GM21786 (cell line): Measurements from ENCODE around the gene SVBP.
"Not testable (repeated sequence)": the region's sequence is repeated elsewhere in the genome, so short reads cannot be mapped to it uniquely, and the experiment has no call there.

Source experiments
- ATAC-seq: cut with Tn5 transposase; IDR thresholded peaks from one replicate; pipeline ENCODE4 v1.9.1; 2021; ENCODE audit not compliant: unreplicated experiment

Gene SVBP

GRCh38 chr1:42841440-42842147 is 24.4 kb upstream of the SVBP start:
- no peak for ATAC-seq

GRCh38 chr1:42841010-42841409 is 23.8 kb upstream of the SVBP start:
- ATAC-seq = no peak

GRCh38 chr1:42838482-42839190 is 21.4 kb upstream of the SVBP start:
- ATAC-seq = no peak

GRCh38 chr1:42837709-42838108 is 20.5 kb upstream of the SVBP start:
- ATAC-seq = no peak

GRCh38 chr1:42835422-42835821 is 18.2 kb upstream of the SVBP start:
- no peak for ATAC-seq

GRCh38 chr1:42834803-42835202 is 17.6 kb upstream of the SVBP start:
- no peak for ATAC-seq

GRCh38 chr1:42833981-42834380 is 16.8 kb upstream of the SVBP start:
- no peak for ATAC-seq

GRCh38 chr1:42832641-42833240 is 15.5 kb upstream of the SVBP start:
- ATAC-seq = no peak

- no peak for ATAC-seq
These were observed 14.1 kb upstream of the SVBP start for GRCh38 chr1:42831273-42831672.

- no peak for ATAC-seq
These were observed 13.4 kb upstream of the SVBP start for GRCh38 chr1:42830631-42831030.

- no peak for ATAC-seq
These were observed 8.0 kb upstream of the SVBP start for GRCh38 chr1:42825036-42825851.

GRCh38 chr1:42824481-42825035 is 7.4 kb upstream of the SVBP start:
- ATAC-seq = no peak

- no peak for ATAC-seq
These were observed 5.7 kb upstream of the SVBP start for GRCh38 chr1:42822800-42823392.

- ATAC-seq = no peak
These were observed 4.5 kb upstream of the SVBP start for GRCh38 chr1:42821690-42822089.

GRCh38 chr1:42820813-42821212 is 3.6 kb upstream of the SVBP start:
- ATAC-seq = no peak

- ATAC-seq = no peak
These were observed 779 bp upstream of the SVBP start for GRCh38 chr1:42817976-42818375.

- ATAC-seq = no peak
These were observed 207 bp upstream of the SVBP start for GRCh38 chr1:42817440-42817767.

- ATAC-seq = no peak
These were observed 1.1 kb downstream of the SVBP start for GRCh38 chr1:42815941-42816584.

GRCh38 chr1:42814815-42815214 is 2.4 kb downstream of the SVBP start:
- not testable (repeated sequence) for ATAC-seq

- ATAC-seq = no peak
These were observed 10.0 kb downstream of the SVBP start for GRCh38 chr1:42807056-42807668.
